ENCODE data around the gene BPIFA2. TPM values are rescaled to one million over a fixed set of nuclear protein-coding genes. Genes with fewer than 3 reads are reported as not detected.

BPIFA2 gene
- polyA plus RNA-seq, 1 experiment: not detected

GRCh38 chr20:33176101-33176500, 8.1 kb downstream of the BPIFA2 start:
- ChIA-PET CTCF (no interaction called here), POLR2A (no interaction called here)
- no peaks in the 10 kb centered on the region for H3K27me3 ChIP-seq (ENCODE audit: control insufficient read depth, insufficient read depth, low read length)
- no peak for DNase-seq (ENCODE audit: low read depth)
- H3K36me3 ChIP-seq (ENCODE audit: control insufficient read depth, insufficient read depth, low read length): no peaks in the 10 kb centered on the region
- H3K4me3 ChIP-seq (ENCODE audit: low read depth, low read length): no peak overlapping the region
- TF ChIP-seq CTCF (IDR thresholded peaks at IDR 0.05; ENCODE audit: insufficient read depth, low read depth, low read length): no peak

DNA sequence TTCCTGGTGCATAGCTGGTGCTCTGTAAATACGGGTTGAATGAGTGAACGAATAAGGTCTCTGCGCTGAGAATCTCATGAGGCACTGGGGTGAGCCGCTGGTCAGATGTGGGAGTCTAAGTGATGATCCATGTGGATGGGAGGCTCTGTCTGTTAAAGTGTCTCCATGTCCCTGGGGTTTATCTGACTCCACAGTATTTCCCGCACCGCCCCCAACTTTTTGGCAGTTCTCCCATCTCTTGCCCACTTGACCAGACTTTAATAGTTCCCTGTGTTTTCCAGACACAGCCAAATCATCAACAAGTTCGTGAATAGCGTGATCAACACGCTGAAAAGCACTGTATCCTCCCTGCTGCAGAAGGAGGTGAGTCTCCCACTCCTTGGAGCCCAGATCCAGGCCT, 9.9 kb downstream of the BPIFA2 start:
- ChIA-PET POLR2A (no interaction called here), CTCF (no interaction called here)
- Histone ChIP-seq H3K4me3 (ENCODE audit: low read depth, low read length) (no peak overlapping the region), H3K27me3 (ENCODE audit: control insufficient read depth, insufficient read depth, low read length) (no peaks in the 10 kb centered on the region), H3K36me3 (ENCODE audit: control insufficient read depth, insufficient read depth, low read length) (no peaks in the 10 kb centered on the region)
- TF ChIP-seq CTCF (IDR thresholded peaks at IDR 0.05; ENCODE audit: insufficient read depth, low read depth, low read length): no peak
- no peak for DNase-seq (ENCODE audit: low read depth)

DNA sequence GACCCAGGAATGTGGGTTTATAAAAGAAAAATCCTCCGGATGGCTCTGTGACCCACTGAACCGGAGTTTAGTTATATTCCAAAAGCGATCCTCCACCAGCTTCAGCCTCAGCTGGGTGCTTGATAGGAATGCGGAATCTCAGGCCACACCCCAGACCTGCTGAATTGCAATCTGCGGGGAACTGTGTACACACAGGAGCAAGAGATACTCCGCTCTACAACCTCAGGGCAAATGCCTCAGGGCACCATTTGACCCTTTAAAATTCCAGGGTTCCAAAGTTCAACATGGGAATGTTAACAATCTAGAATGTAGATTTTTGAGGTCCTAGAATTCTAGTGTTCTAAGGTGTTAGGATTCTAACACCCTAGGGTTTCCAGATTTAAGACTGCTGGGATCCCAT, 10.8 kb downstream of the BPIFA2 start:
- Histone ChIP-seq H3K27me3 (ENCODE audit: control insufficient read depth, insufficient read depth, low read length) (no peaks in the 10 kb centered on the region), H3K4me3 (ENCODE audit: low read depth, low read length) (no peak overlapping the region), H3K36me3 (ENCODE audit: control insufficient read depth, insufficient read depth, low read length) (no peaks in the 10 kb centered on the region)
- no peak for DNase-seq (ENCODE audit: low read depth)
- ChIA-PET POLR2A (no interaction called here), CTCF (no interaction called here)
- TF ChIP-seq CTCF (IDR thresholded peaks at IDR 0.05; ENCODE audit: insufficient read depth, low read depth, low read length): no peak

- ChIA-PET CTCF (no interaction called here), POLR2A (no interaction called here)
- no peak for TF ChIP-seq CTCF (IDR thresholded peaks at IDR 0.05; ENCODE audit: insufficient read depth, low read depth, low read length)
- no peak overlapping the region for H3K4me3 ChIP-seq (ENCODE audit: low read depth, low read length)
- no peaks in the 10 kb centered on the region for H3K36me3 ChIP-seq (ENCODE audit: control insufficient read depth, insufficient read depth, low read length)
- no peak for DNase-seq (ENCODE audit: low read depth)
- no peaks in the 10 kb centered on the region for H3K27me3 ChIP-seq (ENCODE audit: control insufficient read depth, insufficient read depth, low read length)
Measured at GRCh38 chr20:33180169-33180568, 12.2 kb downstream of the BPIFA2 start.

DNA sequence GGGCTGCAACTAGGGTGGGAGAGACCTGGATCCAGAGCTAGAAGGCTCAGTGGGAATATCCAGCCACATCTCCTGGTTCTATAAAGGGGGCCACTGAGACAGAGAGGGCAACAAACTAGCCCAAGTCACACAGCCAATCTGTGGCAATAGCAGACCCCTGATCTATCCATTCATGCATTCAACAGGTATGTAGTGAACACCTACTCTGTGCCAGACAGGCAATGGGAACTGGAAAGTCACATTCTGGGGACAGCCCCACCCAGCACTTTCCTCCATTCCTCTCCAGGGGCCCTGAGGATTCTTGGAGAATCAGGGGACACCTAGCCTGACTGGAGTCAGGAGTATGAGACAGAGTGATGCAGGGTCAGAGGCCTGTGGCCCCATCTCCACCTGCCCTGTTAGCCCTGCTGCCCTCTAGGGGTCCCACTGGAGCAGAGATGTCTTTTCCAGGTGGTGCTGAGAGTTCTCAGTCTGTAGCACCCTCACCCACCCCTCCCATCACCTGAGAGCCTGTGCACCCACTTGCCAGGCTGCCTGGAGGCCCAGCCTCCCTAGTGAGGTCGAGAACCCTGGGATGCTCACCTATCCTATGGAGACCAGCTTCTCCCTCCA, 13.6 kb downstream of the BPIFA2 start:
- POLR2A ChIA-PET: no interaction called here
- CTCF ChIA-PET: no interaction called here

More for the DNA sequence above, 13.6 kb downstream of the BPIFA2 start:
- no peak for DNase-seq (ENCODE audit: low read depth)
- Histone ChIP-seq H3K4me3 (ENCODE audit: low read depth, low read length) (no peak overlapping the region), H3K36me3 (ENCODE audit: control insufficient read depth, insufficient read depth, low read length) (no peaks in the 10 kb centered on the region), H3K27me3 (ENCODE audit: control insufficient read depth, insufficient read depth, low read length) (no peaks in the 10 kb centered on the region)
- TF ChIP-seq CTCF (IDR thresholded peaks at IDR 0.05; ENCODE audit: insufficient read depth, low read depth, low read length): no peak

Measured in BJ (cell line).